Trophoblast cell (in vitro differentiated cells and primary cell): ENCODE results near the gene MACROD2.

Experiments
- DNase-seq, 2 donors: peaks; one replicate each; pipeline ENCODE4 v3.0.0-alpha.2; 2016
- H2AFZ ChIP-seq: 2 replicates; pipeline ENCODE4 v1.6.1; 2013; ENCODE audit warnings: low read length, moderate library complexity, mild to moderate bottlenecking; ENCODE audit not compliant: insufficient read depth, poor library complexity
- H2AK5ac ChIP-seq: 2 replicates; pipeline ENCODE4 v1.6.1; 2013; ENCODE audit warnings: mild to moderate bottlenecking, low read length
- H2BK120ac ChIP-seq: 2 replicates; pipeline ENCODE4 v1.6.1; 2013; ENCODE audit warnings: low read length, mild to moderate bottlenecking, moderate library complexity; ENCODE audit not compliant: insufficient read depth, poor library complexity
- H2BK12ac ChIP-seq: 2 replicates; pipeline ENCODE4 v1.6.1; 2013; ENCODE audit warnings: mild to moderate bottlenecking, low read length, moderate library complexity
- H2BK5ac ChIP-seq: 2 replicates; pipeline ENCODE4 v1.6.1; 2013; ENCODE audit warnings: low read length, low read depth, moderate library complexity, mild to moderate bottlenecking; ENCODE audit not compliant: poor library complexity
- H3K14ac ChIP-seq: 2 replicates; pipeline ENCODE4 v1.6.1; 2013; ENCODE audit warnings: mild to moderate bottlenecking, low read length
- H3K18ac ChIP-seq: 2 replicates; pipeline ENCODE4 v1.6.1; 2013; ENCODE audit warnings: mild to moderate bottlenecking, low read length
- H3K23ac ChIP-seq: 2 replicates; pipeline ENCODE4 v1.6.1; 2013; ENCODE audit warnings: low read length
- H3K27ac ChIP-seq: 2 replicates; pipeline ENCODE4 v1.5.1; 2013; ENCODE audit warnings: low read depth, mild to moderate bottlenecking, inconsistent platforms, low read length, moderate library complexity
- H3K27me3 ChIP-seq: 2 replicates; pipeline ENCODE4 v1.6.1; 2013; ENCODE audit warnings: inconsistent platforms, mild to moderate bottlenecking, low read length, moderate library complexity; ENCODE audit not compliant: insufficient read depth
- H3K36me3 ChIP-seq, 2 experiments: 1 replicate in 1 of 2; 2 replicates in 1 of 2; pipeline ENCODE4 v1.6.1; 2013; ENCODE audit warnings: low read length in 2 of 2, mild to moderate bottlenecking in 2 of 2, moderate library complexity in 1 of 2; ENCODE audit not compliant: insufficient read depth in 2 of 2, control insufficient read depth in 1 of 2
- H3K4ac ChIP-seq: 2 replicates; pipeline ENCODE4 v1.6.1; 2013; ENCODE audit warnings: low read depth, mild to moderate bottlenecking, low read length, moderate library complexity
- H3K4me1 ChIP-seq, 2 experiments: 1 replicate in 1 of 2; 2 replicates in 1 of 2; pipeline ENCODE4 v1.6.1; 2013; ENCODE audit warnings: low read length in 2 of 2, mild to moderate bottlenecking in 2 of 2, moderate library complexity in 1 of 2; ENCODE audit not compliant: insufficient read depth in 2 of 2, control insufficient read depth in 1 of 2
- H3K4me2 ChIP-seq: 2 replicates; pipeline ENCODE4 v1.6.1; 2013; ENCODE audit warnings: inconsistent platforms, mild to moderate bottlenecking, low read length, moderate library complexity
- H3K4me3 ChIP-seq: 2 replicates; pipeline ENCODE4 v1.5.1; 2013; ENCODE audit warnings: mild to moderate bottlenecking, low read depth, low read length, inconsistent platforms
- H3K79me1 ChIP-seq: one replicate; pipeline ENCODE4 v1.6.1; 2013; ENCODE audit warnings: low read length
- H3K79me2 ChIP-seq: 2 replicates; pipeline ENCODE4 v1.6.1; 2013; ENCODE audit warnings: low read length, mild to moderate bottlenecking; ENCODE audit not compliant: control insufficient read depth, insufficient read depth, poor library complexity
- H3K9ac ChIP-seq: 2 replicates; pipeline ENCODE4 v1.6.1; 2013; ENCODE audit warnings: mild to moderate bottlenecking, low read length
- H3K9me3 ChIP-seq: 2 replicates; pipeline ENCODE4 v1.6.1; 2013; ENCODE audit warnings: low read depth, mild to moderate bottlenecking, control low read depth, inconsistent platforms, low read length; ENCODE audit not compliant: insufficient read depth
- H4K12ac ChIP-seq: 2 replicates; pipeline ENCODE4 v1.6.1; 2013; ENCODE audit warnings: low read depth, mild to moderate bottlenecking, low read length, moderate library complexity
- H4K8ac ChIP-seq: 2 replicates; pipeline ENCODE4 v1.6.1; 2013; ENCODE audit warnings: low read depth, mild to moderate bottlenecking, low read length, moderate library complexity
- H4K91ac ChIP-seq: one replicate; pipeline ENCODE4 v1.6.1; 2013; ENCODE audit warnings: low read depth, mild to moderate bottlenecking, low read length, moderate library complexity
- WGBS: extraction: QIAGEN DNeasy Blood & Tissue Kit; methylation state at CpG from one replicate; pipeline ENCODE4 v1.1.7; 2013; ENCODE audit warnings: missing lambda C conversion rate; ENCODE audit not compliant: insufficient read length, insufficient coverage; ENCODE audit errors: extremely low coverage; 5-methylcytosine and 5-hydroxymethylcytosine counted together

MACROD2 gene

DNA sequence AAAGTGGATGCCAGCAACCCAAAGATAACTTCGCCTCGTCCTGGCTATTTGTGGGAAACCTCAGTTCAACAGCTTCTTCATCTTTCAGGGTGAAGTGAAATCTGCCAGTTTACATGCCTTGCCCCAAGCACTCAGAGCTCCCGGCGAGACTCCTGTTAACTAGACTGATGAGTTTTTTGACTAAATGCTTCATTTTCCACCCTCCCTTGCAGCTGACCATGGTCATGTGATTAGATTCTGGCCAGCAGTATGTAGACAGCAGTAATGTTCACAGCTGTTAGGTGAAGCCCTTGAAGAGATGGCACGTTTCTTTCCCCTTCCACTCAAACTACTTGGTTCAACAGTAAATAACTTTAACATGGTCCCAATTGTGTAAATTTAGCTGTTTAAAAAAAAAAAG lies 1060.9 kb downstream of the MACROD2 start:
- no CpG with 5 or more reads among the region's 5 CpGs for WGBS
- H3K9me3 ChIP-seq, result no peaks in the 10 kb centered on the region

DNA sequence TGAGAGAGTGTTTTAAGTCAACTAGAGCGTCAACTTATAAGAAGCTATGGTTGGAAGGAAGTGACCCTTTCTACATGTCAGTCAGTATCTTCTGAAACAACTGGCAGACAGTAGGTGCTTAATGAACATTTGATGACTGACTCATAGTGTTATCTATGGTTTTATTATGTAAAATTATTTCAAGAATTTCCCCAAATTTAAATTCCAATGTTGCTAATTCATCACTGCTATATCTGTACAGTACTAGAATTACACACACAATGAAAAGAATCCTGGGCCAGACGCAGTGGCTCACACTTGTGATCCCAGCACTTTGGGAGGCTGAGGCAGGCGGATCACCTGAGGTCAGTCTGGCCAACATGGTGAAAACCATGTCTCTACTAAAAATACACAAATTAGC lies 1063.5 kb downstream of the MACROD2 start:
- Histone ChIP-seq H2BK12ac (no peak overlapping the region), H3K27me3 (no peaks in the 10 kb centered on the region), H3K4me2 (no peak overlapping the region), H3K4me1 (peaks cover 8 to 9% of the 10 kb centered on the region in 2 experiments), H3K79me2 (no peaks in the 10 kb centered on the region), H2BK120ac (no peak overlapping the region), H3K9ac (no peak overlapping the region), H2AFZ (no peak overlapping the region), H2BK5ac (no peak overlapping the region), H4K8ac (no peak overlapping the region), H4K12ac (no peak overlapping the region), H3K79me1 (no peaks in the 10 kb centered on the region), H3K18ac (no peak overlapping the region), H3K9me3 (no peaks in the 10 kb centered on the region), H3K23ac (no peak overlapping the region), H3K14ac (no peak overlapping the region), H3K4ac (no peak overlapping the region), H2AK5ac (no peak overlapping the region), H4K91ac (no peak overlapping the region), H3K27ac (no peak overlapping the region), H3K36me3 (no peaks in the 10 kb centered on the region), H3K4me3 (no peak overlapping the region)
- no peak for DNase-seq
- WGBS, result no CpG with 5 or more reads among the region's 3 CpGs

More for the DNA sequence above, 1060.9 kb downstream of the MACROD2 start:
- no peak overlapping the region for H4K8ac ChIP-seq
- no peak overlapping the region for H2BK5ac ChIP-seq
- no peaks in the 10 kb centered on the region for H3K27me3 ChIP-seq
- no peak overlapping the region for H2BK12ac ChIP-seq
- H4K91ac ChIP-seq, result no peak overlapping the region
- H3K27ac ChIP-seq, result no peak overlapping the region
- no peak overlapping the region for H2AFZ ChIP-seq
- H3K23ac ChIP-seq, result no peak overlapping the region
- no peaks in the 10 kb centered on the region for H3K79me1 ChIP-seq
- H3K4ac ChIP-seq, result no peak overlapping the region
- DNase-seq, result no peak
- H3K36me3 ChIP-seq, result no peaks in the 10 kb centered on the region
- no peak overlapping the region for H3K18ac ChIP-seq
- H3K9ac ChIP-seq, result no peak overlapping the region
- no peak overlapping the region for H2AK5ac ChIP-seq
- H3K4me1 ChIP-seq, result peaks cover 3 to 7% of the 10 kb centered on the region in 2 experiments
- no peak overlapping the region for H3K14ac ChIP-seq
- H3K79me2 ChIP-seq, result no peaks in the 10 kb centered on the region
- no peak overlapping the region for H2BK120ac ChIP-seq
- no peak overlapping the region for H3K4me3 ChIP-seq
- H3K4me2 ChIP-seq, result no peak overlapping the region
- no peak overlapping the region for H4K12ac ChIP-seq

- H4K12ac ChIP-seq, result no peak overlapping the region
Measured at GRCh38 chr20:15059438-15059837, 1064.1 kb downstream of the MACROD2 start.

GRCh38 chr20:15060265-15061060 lies 1065.1 kb downstream of the MACROD2 start:
- Histone ChIP-seq H3K79me2 (no peaks in the 10 kb centered on the region), H2BK120ac (no peak overlapping the region), H3K4ac (no peak overlapping the region), H3K18ac (no peak overlapping the region), H3K9me3 (no peaks in the 10 kb centered on the region), H3K27ac (no peak overlapping the region), H4K12ac (no peak overlapping the region), H3K4me3 (no peak overlapping the region), H3K79me1 (no peaks in the 10 kb centered on the region), H2BK12ac (no peak overlapping the region), H3K36me3 (no peaks in the 10 kb centered on the region), H2AFZ (no peak overlapping the region), H2BK5ac (no peak overlapping the region), H4K8ac (no peak overlapping the region), H3K27me3 (no peaks in the 10 kb centered on the region), H4K91ac (no peak overlapping the region), H3K23ac (no peak overlapping the region), H3K4me2 (no peak overlapping the region), H3K4me1 (peaks cover 8 to 9% of the 10 kb centered on the region in 2 experiments), H2AK5ac (no peak overlapping the region), H3K14ac (no peak overlapping the region), H3K9ac (no peak overlapping the region)
- WGBS, result no CpG with 5 or more reads among the region's 8 CpGs
- DNase-seq, result peak in 1 of 2 donors; percentile 12

More at GRCh38 chr20:15059438-15059837, 1064.1 kb downstream of the MACROD2 start:
- no peak overlapping the region for H2AFZ ChIP-seq
- no peak overlapping the region for H4K91ac ChIP-seq
- peaks cover 8 to 9% of the 10 kb centered on the region in 2 experiments for H3K4me1 ChIP-seq
- no peak overlapping the region for H3K27ac ChIP-seq
- H3K9ac ChIP-seq, result no peak overlapping the region
- H3K79me2 ChIP-seq, result no peaks in the 10 kb centered on the region
- no peak overlapping the region for H3K4ac ChIP-seq
- H3K18ac ChIP-seq, result no peak overlapping the region
- H3K23ac ChIP-seq, result no peak overlapping the region
- H3K9me3 ChIP-seq, result no peaks in the 10 kb centered on the region
- no peak overlapping the region for H2BK5ac ChIP-seq
- H2BK12ac ChIP-seq, result no peak overlapping the region
- no peaks in the 10 kb centered on the region for H3K79me1 ChIP-seq
- no peak overlapping the region for H4K8ac ChIP-seq
- H2BK120ac ChIP-seq, result no peak overlapping the region
- H3K4me2 ChIP-seq, result no peak overlapping the region
- H2AK5ac ChIP-seq, result no peak overlapping the region
- H3K14ac ChIP-seq, result no peak overlapping the region
- DNase-seq, result no peak
- H3K4me3 ChIP-seq, result no peak overlapping the region
- no peaks in the 10 kb centered on the region for H3K27me3 ChIP-seq
- no peaks in the 10 kb centered on the region for H3K36me3 ChIP-seq
